ENCODE measurements around the gene TRERF1.

DNA sequence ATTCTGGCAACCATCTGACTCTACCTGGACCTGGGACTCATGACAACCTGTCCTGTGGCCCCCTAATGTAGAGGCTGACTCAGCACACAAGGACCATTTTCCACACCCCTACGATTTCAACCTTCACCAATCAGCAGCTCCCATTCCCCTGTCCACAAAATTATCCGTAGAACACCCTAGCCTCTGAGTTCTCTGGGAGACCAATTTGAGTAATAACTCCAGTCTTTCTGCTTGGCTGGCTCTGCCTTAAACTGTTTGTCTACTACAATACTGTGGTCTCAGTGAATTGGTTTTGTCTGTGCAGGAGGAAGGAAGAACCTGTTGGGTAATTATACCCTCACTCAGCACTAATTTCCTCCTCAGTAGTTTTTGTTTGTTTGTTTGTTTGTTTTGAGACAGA lies 134.7 kb downstream of the TRERF1 start:
- TF ChIP-seq ZNF8 (CRISPR knock-in tag; IDR thresholded peaks at IDR 0.05) (no peak), ARNTL (CRISPR knock-in tag; IDR thresholded peaks at IDR 0.05; ENCODE audit: borderline replicate concordance, low read depth) (no peak), OSR1 (CRISPR knock-in tag; IDR thresholded peaks at IDR 0.05) (no peak), PPARA (CRISPR knock-in tag; IDR thresholded peaks at IDR 0.05; ENCODE audit: borderline replicate concordance) (no peak), ZFP3 (CRISPR knock-in tag; IDR thresholded peaks at IDR 0.05) (no peak), ZC3H10 (CRISPR knock-in tag; IDR thresholded peaks at IDR 0.05) (no peak)
- TF ChIP-seq, protein P1, sequence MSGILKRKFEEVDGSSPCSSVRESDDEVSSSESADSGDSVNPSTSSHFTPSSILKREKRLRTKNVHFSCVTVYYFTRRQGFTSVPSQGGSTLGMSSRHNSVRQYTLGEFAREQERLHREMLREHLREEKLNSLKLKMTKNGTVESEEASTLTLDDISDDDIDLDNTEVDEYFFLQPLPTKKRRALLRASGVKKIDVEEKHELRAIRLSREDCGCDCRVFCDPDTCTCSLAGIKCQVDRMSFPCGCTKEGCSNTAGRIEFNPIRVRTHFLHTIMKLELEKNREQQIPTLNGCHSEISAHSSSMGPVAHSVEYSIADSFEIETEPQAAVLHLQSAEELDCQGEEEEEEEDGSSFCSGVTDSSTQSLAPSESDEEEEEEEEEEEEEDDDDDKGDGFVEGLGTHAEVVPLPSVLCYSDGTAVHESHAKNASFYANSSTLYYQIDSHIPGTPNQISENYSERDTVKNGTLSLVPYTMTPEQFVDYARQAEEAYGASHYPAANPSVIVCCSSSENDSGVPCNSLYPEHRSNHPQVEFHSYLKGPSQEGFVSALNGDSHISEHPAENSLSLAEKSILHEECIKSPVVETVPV (CRISPR knock-in tag; IDR thresholded peaks at IDR 0.05), result no peak
- TF ChIP-seq, protein P2, sequence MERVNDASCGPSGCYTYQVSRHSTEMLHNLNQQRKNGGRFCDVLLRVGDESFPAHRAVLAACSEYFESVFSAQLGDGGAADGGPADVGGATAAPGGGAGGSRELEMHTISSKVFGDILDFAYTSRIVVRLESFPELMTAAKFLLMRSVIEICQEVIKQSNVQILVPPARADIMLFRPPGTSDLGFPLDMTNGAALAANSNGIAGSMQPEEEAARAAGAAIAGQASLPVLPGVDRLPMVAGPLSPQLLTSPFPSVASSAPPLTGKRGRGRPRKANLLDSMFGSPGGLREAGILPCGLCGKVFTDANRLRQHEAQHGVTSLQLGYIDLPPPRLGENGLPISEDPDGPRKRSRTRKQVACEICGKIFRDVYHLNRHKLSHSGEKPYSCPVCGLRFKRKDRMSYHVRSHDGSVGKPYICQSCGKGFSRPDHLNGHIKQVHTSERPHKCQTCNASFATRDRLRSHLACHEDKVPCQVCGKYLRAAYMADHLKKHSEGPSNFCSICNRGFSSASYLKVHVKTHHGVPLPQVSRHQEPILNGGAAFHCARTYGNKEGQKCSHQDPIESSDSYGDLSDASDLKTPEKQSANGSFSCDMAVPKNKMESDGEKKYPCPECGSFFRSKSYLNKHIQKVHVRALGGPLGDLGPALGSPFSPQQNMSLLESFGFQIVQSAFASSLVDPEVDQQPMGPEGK (CRISPR knock-in tag; IDR thresholded peaks at IDR 0.05; ENCODE audit: borderline replicate concordance), result no peak
- TF ChIP-seq, protein P3, sequence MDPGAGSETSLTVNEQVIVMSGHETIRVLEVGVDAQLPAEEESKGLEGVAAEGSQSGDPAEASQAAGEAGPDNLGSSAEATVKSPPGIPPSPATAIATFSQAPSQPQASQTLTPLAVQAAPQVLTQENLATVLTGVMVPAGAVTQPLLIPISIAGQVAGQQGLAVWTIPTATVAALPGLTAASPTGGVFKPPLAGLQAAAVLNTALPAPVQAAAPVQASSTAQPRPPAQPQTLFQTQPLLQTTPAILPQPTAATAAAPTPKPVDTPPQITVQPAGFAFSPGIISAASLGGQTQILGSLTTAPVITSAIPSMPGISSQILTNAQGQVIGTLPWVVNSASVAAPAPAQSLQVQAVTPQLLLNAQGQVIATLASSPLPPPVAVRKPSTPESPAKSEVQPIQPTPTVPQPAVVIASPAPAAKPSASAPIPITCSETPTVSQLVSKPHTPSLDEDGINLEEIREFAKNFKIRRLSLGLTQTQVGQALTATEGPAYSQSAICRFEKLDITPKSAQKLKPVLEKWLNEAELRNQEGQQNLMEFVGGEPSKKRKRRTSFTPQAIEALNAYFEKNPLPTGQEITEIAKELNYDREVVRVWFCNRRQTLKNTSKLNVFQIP (CRISPR knock-in tag; IDR thresholded peaks at IDR 0.05; ENCODE audit: borderline replicate concordance, low read depth), result no peak
